Subcutaneous adipose tissue (tissue), 4 donors: Measurements from ENCODE around the gene TJAP1. TPM values are rescaled to one million over a fixed set of nuclear protein-coding genes. Genes with fewer than 3 reads are reported as not detected.

Experiments
- CTCF ChIP-seq: fragments of 450-650 bp; IDR thresholded peaks from one replicate; pipeline ENCODE4 v1.5.1; 2016; ENCODE audit warnings: low read depth, mild to moderate bottlenecking, control low read depth, antibody characterized with exemption, moderate library complexity
- total RNA-seq, 4 donors: library from RNA; depleted of rRNA; stranded (reverse); fragments of >200 nt; gene quantifications; one replicate each; pipeline ENCODE4 v1.1.0, GENCODE V29; 2016

Gene TJAP1
- total RNA-seq, 4 donors from 2014 or later: 13.4 to 29.6 (median 16.3) TPM

DNA sequence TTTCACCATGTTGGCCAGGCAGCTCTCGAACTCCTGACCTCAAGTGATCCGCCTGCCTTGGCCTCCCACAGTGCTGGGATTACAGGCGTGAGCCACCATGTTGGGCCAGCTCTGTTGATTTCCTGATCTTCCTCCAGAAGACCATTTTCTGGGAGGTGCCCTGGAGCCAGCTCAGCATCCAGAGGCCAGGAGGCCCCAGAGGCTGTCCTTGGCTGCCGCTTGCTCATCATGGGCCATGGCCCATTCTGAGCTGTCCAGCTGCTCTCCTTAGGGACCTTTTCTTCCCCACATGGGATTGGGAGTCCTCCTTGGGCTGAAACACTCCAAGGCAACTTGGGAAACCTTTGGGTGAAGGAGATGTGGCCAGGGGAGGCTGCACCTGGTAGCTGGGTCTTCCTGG lies 17.4 kb downstream of the TJAP1 start:
- no peak for TF ChIP-seq CTCF

DNA sequence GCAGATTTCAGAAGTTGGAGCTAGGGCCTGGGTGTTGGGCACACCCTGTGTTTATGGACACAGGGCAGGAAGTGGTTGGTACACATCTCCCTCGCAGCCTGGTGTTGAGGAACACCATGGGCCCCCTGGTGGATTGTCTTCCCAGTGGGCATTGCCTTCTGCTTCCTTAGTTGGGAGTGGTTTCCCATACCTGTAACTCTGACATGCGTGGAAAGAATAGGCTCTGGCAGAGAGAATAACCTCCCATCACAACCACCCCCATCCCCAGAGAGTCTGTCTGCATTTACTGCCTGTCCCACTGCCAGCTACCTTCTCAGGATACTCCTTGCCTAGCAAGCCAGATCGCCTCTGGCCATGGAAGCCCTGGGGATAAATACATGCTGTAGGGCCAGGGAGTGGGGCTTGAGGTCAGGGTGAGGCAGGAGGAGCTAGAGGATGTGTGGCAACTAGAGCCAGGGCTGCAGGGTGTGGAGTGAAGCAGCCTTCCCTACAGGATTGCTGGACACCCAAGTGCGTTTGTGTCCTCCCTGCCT lies 18.1 kb downstream of the TJAP1 start:
- TF ChIP-seq CTCF: no peak

DNA sequence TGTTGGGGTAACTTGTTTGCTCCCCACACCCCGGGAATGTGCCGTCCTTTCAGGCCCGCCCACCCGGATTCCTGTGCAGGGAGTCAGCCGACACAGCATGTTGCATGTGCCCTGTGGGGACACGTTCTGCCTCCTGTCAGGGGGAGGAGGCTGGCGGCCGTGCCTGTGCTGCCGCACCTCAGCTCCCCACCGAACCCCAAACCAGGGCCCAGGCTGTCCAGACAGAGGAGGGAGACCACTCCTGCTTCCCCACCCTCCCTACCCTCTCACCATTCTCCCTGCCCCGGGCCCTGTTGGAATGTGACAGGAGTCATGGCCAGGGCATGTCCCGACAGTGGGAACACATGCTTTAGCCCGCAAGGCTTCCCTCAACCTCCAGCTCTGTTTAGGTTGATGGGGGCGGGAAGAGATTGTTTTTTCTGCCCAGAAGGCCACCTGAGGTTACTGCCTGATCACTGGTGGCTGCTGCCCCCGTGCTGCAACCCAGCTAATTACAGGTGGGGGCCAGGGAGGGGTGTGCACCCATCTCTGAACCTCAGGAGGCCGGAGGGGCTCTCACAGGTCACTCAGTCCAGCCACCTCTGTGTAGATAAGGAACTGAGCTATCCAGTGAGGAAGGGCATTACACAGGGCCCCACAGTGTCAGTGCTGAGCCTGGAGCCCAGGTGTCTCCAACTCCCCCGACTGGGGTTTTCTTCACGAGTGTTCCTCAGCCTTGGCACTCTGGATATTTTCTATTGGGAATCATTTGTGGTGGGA lies 19.2 kb downstream of the TJAP1 start:
- no peak for TF ChIP-seq CTCF

- no peak for TF ChIP-seq CTCF
These were observed 19.7 kb downstream of the TJAP1 start for GRCh38 chr6:43497129-43497396.

- TF ChIP-seq CTCF: no peak
These were observed 20.3 kb downstream of the TJAP1 start for GRCh38 chr6:43497689-43498088.

- TF ChIP-seq CTCF: no peak
These were observed 21.9 kb downstream of the TJAP1 start for GRCh38 chr6:43499028-43499815.

DNA sequence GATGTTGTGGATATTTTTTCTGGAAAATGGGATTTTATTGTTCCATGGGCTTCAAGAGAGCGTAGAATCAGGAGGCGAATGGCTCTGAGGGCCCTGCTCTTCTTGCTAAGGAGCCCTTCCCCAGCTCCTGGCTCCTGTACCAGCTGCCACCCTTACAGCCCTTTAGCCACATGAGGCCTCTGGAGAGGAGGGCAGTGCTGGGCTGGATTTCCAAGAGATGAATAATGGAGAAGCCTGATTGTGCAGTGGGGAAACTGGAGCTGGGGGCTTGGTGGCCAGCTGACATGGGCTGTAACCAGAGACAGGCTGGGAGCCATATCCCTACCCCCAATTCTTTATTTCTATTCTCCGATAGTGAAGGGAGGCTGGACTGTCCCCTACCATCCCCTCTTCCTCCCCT lies 23.6 kb downstream of the TJAP1 start:
- no peak for TF ChIP-seq CTCF
